GM18907 (cell line): ENCODE data around the gene STOML2.
"Not testable (repeated sequence)": the region's sequence is repeated elsewhere in the genome, so short reads cannot be mapped to it uniquely, and the experiment has no call there.

ENCODE experiments used
- ATAC-seq: cut with Tn5 transposase; IDR thresholded peaks from one replicate; pipeline ENCODE4 v1.9.1; 2021; ENCODE audit warnings: mild to moderate bottlenecking, moderate library complexity; ENCODE audit not compliant: unreplicated experiment

STOML2 gene, protein sequence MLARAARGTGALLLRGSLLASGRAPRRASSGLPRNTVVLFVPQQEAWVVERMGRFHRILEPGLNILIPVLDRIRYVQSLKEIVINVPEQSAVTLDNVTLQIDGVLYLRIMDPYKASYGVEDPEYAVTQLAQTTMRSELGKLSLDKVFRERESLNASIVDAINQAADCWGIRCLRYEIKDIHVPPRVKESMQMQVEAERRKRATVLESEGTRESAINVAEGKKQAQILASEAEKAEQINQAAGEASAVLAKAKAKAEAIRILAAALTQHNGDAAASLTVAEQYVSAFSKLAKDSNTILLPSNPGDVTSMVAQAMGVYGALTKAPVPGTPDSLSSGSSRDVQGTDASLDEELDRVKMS

DNA sequence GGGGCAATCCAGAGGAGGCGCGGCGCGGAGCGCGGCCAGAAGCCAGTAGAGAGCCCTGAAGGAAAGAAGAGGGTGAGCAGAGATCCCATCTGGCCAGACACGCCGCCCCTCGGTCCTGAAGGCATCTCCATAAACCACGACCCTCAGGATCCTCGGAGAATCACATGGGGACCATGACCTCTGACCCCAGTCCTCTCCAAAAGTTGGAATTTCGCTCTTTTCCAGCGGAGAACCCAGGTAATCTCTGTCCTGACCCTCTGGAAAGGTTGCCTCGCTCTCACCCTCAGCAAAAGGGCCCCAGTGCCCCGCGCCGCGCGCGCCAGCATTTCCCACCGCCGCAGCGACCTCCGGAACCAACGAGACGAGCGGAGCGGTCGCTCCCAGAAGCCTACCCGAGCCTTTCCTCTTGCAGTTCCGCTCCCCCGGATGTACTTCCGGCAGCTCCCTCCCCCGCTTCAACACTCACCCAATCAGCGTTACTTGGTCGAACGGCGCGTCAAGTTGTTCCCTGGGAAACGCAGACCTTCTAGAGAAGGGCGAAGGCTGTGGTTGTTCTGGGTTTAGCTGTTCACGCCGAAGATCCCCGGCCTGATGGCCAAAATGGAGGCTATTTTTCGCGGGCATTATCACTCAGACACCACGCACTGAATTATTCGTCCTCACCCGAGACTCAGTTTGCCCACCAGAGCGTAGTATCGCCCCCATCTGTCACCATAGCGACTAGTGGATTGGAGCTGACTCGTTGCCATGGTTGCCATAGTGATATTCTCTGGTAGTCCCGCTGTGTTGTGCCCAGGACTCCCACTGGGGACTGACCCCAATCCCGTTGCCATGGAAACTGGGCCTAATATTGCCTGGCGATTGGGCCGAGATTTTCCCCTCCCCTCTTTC is at the start of gene STOML2:
Gene STOML2, minus strand, starts transcription at position 363 of the 891 bp plus-strand sequence. Its CDS starts 37 bp downstream, at position 326.
- ATAC-seq: peak; percentile 90

- ATAC-seq: not testable (repeated sequence)
Observed at GRCh38 chr9:35147941-35148563, 45.1 kb upstream of the STOML2 start.

GRCh38 chr9:35142037-35142436 is 39.1 kb upstream of the STOML2 start:
- no peak for ATAC-seq

DNA sequence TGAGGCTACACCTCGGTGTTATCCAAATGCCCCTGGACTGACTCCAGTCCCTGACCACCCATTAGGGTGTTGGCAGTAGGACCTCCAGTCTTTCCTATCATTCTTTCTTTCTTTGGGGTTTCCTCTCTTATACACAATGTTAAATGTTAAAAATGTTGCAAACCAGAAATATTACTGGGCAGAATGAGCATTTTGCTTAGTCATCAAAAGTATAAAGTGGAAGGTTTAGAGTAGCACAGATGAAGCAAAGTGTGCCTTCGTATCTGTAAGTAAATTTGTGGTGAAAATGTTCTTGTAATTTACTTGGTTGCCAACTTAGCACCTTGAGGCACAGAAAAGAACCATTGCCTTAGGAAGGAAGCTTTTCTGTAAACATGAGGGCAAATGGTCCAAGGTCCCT is 37.2 kb upstream of the STOML2 start:
- ATAC-seq: no peak

DNA sequence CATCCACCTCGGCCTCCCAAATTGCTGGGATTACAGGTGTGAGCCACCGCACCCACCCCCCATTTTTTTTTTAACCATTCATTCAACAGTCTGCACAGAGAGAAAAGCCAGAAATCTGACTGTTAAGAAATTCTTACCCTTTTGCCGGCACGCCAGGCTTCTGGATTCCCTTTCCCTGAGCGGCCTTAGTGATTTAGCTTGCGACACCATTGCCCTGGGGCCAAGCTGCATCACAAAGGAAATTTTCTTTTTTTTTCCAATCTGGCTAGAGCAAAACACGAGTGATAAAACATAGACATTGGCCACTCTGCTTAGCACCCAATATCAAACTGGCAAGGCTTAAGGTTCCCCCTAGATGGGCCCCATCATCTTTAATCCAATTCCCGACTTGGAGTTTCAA is 33.9 kb upstream of the STOML2 start:
- no peak for ATAC-seq

DNA sequence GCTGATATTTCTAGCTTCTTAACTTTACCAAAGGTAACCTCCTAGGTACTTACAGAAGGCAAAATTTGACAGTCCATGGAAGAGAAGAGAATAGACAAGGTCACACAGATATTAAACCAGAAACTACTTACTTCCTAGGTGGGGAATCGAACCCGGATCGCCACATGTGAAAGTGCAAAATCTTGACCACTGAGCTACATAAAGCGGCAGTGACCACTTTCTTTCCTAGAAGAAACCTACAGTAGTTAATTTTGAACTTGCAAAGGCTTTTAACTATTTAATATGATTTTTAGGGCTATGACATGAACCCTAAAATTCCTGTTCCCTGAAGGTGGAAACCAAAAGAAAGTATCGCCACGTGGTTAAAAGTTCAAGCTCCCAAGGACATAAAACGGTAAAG is 33.1 kb upstream of the STOML2 start:
- ATAC-seq: no peak

DNA sequence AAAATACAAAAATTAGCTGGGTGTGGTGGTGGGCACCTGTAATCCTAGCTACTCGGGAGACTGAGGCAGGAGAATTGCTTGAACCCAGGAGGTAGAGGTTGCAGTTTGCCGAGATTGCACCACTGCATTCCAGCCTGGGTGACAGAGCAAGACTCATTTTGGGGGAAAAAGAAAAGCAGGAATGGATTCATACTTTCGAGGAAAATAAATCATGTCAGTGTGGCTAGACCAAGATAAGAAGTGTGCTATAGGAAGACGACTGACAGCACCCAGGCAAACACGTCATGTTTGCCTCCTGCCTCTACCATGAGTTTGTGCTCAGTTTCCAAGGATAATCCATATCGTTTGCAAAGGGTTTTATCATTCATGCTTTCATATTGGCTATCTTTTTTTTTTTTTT is 32.0 kb upstream of the STOML2 start:
- no peak for ATAC-seq

GRCh38 chr9:35116898-35117551 is 14.1 kb upstream of the STOML2 start:
- peak; percentile 57 for ATAC-seq

GRCh38 chr9:35116539-35116897 is 13.6 kb upstream of the STOML2 start:
- peak; percentile 3 for ATAC-seq

GRCh38 chr9:35115680-35116538 is 13.0 kb upstream of the STOML2 start, which contains the start of gene ATOSB:
ATOSB (minus strand) TSS chr9:35115862; CDS start chr9:35108274, 7,588 bp downstream.
- ATAC-seq: peak; percentile 60

- ATAC-seq: no peak
Observed at GRCh38 chr9:35114840-35115628, 12.1 kb upstream of the STOML2 start.

- ATAC-seq: no peak
Observed at GRCh38 chr9:35114113-35114839, 11.3 kb upstream of the STOML2 start.

- ATAC-seq: no peak
Observed at GRCh38 chr9:35112257-35113020, 9.5 kb upstream of the STOML2 start.

GRCh38 chr9:35111001-35111933 is 8.3 kb upstream of the STOML2 start:
- peak; percentile 73 for ATAC-seq

DNA sequence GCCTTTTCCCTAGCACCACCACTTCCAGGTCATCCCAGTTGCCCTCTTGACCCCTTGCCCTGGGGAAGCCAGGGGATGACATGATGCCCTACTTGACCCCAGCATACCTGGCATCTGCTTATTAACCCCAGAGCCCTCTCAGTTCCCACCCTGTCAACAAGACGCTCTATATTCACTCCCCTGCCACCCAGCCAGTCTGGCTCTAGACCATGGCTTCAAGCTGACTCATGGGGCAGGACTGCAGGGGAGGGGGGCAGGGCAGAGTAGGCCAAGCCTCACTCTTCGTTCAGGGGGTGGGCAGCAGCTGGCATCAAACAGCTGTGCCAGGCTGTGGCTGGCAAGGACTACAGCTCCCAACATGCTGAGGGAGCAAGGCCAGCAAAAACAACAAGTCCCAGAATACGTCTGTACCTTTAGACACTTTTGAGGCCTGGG is 7.4 kb upstream of the STOML2 start:
- no peak for ATAC-seq

DNA sequence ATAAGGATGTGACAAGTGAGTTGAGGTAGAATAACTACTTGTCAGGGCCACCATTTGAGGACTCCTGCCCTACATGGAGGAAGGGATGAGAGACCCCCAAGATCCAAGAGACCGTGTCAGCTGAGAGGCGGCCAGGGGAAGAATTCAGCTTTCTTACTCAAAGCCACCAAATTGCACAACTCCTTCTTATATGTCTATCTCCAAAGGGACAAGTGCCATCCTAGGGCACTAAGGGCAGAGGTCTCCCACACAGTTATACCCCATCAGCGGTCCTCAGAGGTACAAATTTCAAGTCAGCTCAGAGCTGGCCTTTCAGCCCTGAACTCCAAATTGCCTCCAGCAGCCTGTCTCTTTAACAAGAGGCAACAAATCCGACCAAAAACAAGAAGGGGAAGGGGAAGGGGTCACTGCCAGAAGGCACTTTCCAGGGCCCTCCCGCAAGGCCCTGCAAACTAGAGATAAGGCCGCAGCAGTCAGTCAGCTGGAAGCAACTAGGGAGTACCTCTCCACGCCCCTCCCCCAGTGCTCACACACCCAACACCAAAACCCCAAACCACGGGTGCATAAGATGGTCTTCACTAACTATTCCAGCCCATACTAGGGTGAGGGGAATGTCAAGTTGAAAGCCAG is 6.1 kb upstream of the STOML2 start:
- no peak for ATAC-seq
